ENCODE results near the gene ZGLP1.
"Not testable (repeated sequence)": the region's sequence is repeated elsewhere in the genome, so short reads cannot be mapped to it uniquely, and the experiment has no call there.

The ZGLP1 gene

DNA sequence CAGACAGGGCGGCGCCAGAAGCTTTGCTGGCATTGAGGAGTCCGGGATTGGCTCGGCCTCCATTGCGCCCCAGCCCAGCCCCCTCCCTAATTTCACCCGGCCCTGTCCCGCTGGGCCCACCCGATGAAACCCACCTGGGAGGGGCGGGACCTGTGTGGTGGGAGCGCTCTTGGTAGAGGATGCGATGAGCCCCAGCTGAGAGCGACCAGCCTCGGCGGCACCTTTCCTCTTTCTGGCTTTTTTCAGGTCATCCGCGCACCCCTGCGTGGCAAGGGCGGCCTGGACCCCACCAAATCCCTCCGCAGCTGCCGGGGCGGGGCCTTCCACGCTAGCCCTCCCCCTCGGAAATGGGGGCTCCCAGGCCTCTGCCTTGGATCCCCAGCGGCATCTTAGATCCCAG is at the start of gene ZGLP1:
Gene ZGLP1, minus strand, starts transcription at position 393 of the 400 bp plus-strand sequence.
- no peak for DNase-seq

DNA sequence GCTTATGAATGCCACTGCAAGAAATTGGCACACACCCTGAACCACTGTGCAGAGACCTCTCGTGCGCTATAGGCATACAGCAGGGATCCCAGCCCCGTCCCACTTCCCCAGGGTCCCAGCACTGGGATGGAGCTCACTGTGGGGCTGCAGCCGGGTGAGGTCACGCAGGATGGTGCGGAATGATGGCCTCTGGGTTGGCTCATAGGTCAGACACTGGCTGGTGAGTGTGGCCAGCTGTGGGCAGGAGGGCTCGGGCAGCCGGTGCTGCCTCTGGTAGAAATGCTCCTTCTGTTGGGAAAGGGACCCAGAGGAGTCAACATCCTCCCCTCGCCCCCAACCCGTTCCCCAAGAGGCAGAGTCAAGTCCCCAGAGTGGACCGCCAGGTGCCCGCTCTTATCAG is 46.8 kb upstream of the ZGLP1 start:
- no peak for DNase-seq

DNA sequence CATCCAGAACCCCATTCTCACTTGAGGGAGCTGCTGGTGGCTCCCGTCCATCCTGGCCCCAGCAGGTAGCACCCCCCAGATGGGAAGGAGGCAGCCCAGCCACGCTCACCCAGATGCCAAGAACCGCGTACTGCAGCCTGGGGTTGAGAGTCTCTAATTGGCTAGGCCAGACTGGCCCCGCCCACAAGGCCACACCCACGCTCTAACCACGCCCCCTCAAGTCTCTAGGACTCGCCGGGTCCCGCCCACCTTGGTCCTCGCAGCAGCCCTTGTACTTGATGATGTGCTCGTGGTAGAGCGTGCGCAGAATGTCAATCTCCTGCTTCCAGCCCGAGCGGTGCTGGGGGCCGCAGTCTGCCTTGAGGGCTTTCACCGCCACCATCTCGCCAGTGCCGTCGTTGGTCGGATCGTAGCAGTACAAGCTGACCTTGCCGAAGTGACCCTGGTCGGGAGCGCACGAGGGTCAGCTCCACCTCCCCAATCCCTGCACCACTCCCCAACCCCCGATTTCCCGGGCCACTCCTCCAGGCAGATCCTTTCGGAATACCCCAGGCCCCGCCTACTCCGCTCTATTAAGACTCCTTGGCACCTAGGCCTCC is 44.3 kb upstream of the ZGLP1 start:
- DNase-seq = no peak

DNA sequence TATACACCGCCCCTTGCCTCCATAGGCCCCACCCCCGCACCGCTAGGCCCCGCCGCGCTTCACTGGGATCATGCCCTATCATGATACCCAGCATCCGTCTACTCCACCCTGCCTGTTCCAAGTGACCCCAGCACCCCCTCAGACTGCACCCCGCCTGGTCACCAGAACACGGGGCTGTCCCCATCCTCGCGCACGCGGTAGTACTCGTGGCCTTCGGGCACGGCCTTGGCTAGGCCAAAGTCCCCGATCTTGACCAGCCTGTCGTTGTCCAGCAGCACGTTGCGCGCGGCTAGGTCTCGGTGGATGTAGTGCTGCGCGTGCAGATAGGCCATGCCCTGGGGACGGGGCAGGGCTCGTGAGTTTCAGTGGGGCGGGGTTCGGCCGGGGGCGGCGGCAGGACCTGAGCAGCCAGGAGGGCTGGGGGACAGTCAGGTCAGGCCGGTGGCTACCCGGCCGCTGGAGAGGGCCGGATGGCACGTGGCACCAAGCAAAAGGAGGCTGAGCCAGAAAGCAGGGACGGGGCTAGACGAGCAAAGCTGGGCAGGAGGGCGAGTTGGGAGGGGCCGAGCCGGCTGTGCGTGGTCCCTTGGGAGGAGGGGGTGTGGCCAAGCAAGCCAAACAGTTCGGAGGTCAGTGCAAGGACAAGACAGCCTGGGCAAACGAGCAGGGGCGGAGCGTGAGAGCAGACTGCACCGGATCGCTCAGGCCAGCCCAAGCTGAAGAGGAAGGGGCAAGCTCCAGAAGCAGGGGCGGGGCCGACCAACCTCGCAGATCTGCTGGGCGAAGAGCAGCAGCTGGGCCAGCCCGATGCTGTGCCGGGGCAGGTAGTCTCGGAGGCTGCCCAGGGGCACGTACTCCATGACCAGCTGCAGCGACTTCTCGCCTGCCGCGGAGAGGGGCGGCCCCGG is 43.4 kb upstream of the ZGLP1 start:
- DNase-seq = no peak

DNA sequence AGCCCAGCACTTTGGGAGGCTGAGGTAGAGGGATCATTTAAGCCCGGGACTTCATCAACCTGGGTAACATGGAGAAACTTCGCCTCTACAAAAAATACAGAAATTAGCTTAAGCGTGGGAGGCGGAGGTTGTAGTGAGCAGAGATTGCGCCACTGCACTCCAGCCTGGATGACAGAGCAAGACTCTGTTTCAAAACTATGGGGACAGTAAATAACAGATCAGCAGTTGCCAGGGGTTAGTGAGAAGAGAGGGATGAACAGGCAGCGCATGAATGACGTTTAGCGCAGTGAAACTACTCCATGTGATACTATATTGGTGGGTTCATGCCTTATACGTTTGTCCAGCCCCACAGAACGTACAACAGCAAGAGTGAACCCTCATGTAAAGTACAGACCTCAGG is 36.9 kb upstream of the ZGLP1 start:
- no peak for DNase-seq

DNA sequence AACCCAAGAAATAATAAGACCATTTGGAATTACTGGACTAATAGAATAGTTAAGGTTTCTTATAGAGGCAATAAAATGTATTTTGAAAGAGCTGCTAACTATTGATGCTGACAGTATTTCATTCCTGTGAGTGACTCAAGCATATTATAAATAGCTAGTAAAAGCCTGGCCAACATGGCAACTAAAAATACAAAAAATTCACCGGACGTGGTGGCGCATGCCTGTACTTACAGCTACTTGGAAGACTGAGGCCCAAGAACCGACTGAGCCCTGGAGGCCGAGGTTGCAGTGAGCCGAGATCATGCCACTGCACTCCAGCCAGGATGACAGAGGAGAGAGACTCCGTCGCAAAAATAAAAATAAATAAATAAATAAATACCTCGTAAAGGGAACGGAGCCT is 35.2 kb upstream of the ZGLP1 start:
- DNase-seq = no peak

DNA sequence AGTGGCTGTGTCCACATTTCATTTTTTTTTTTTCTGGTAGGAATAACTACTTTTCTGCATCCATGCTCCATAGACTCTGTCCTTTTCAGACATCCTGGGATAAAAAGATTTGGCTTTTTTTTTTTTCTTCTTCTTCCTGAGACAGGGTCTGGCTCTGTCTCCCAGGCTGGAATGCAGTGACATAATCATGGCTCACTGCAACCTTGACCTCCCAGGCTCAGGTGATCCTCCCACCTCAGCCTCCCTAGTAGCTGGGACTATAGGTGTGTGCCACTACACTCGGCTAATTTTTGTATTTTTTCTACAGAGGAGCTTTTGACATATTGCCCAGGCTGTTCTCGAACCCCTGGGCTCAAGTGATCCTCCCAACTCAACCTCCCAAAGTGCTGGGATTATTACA is 33.9 kb upstream of the ZGLP1 start:
- DNase-seq = no peak

DNA sequence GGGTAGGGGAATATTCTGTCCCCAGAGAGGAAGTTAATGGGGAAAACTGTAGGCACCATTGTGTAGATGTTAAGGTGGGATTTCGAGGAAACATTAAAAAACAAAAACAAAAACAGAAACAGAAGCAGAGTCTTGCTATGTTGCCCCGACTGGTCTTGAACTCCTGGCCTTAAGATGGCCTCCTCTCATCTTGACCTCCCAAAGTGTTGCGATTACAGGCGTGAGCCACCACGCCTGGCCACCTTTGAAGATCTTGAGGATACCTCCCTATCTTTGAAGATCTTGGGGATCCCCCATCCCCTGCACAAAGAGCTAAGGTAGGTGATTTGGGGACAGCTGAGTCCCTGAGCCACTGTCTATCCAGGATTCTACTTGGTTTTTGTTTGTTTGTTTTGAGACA is 30.4 kb upstream of the ZGLP1 start:
- DNase-seq = no peak

DNA sequence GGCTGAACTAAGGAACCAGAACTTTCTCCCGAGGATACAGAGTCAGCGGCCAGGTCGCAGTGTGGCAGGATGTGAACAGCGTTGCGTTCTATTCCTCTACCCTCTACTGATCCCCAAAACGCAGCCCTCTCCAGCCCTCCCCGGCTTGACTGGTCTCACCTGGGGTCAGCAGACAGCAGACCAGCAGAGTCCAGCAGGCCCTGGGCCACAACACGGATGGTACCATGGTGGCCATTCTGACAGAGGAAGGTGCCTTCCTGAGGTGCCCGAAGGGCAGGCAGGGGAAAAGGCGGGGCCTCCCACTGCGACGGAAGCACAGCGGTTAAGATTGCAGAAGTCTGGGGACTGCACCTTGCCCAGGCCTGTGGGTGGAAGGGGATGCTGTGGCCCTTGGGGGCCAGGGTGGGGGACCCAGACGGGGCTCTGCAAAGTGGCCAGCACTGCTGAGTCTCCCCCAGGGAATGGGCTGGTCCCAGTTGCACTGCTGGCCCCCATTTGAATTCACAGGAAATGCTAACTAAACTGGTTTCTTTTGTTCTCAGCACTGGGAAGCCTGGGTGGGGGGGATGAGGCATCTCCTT is 29.9 kb upstream of the ZGLP1 start, which contains the start of gene ICAM3:
Gene ICAM3, minus strand, starts transcription at position 245 of the 581 bp plus-strand sequence. Its CDS starts 10 bp downstream, at position 235.
- DNase-seq = no peak

DNA sequence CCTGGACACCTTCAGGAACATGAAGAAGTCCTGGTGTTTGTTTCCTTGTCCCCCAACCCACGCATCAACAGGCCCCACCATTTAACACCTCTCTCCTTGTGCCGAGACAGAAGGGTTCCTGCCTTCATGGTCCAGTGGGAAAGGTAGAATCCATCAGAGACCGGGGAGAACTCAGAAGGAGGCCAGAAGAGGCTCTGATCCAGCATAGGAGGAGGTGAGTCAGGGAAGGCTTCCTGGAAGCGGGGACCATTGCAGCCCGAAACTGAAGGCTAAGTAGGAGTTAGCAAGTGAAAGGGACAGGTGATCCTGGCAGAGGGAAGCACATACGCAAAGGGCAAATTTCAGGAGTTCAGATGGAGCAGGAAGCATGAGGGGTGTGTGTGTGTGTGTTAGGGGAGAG is 29.3 kb upstream of the ZGLP1 start:
- no peak for DNase-seq

DNA sequence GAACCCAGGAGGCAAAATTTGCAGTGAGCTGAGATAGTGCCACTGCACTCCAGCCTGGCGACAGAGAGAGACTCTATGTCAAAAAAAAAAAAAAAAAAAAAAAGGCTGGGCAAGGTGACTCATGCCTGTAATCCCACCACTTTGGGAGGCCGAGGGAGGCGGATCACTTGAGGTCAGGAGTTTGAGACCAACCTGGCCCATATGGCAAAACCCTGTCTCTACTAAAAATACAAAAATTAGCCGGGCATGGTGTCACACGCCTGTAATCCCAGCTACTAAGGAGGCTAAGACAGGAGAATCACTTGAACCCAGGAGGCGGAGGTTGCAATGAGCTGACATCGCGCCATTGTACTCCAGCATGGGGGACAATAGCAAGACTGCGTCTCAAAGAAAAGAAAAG is 27.1 kb upstream of the ZGLP1 start:
- not testable (repeated sequence) for DNase-seq

DNA sequence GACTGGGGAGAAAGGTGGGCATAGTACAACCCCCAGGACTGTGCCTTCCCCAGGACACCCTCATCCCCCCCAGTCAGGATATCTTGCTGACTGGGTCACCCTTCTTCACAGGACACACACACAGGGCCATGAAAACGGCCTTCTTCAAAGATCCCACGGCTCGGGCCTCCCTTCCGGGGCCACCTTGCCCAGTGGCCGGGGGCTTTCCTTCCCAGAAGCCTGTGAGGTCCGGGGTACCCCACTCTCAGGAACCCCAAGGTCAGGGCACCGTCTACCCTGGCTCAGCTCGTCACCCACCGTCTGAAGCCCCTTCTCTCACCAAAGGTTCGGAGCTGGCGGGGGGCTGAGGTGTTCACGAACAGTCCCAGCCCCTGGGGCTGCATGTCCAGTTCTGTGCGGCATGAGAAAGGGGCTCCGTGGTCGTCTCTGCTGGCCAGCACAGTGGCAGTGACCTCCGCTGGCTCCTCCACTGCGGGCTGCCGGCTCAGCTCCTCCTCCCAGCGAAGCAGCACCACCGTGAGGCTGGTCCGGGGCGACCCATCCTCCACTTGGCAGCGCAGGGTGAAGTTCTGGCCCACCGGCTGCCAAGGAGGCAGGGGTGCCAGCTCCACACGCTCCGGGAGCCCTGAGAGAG is 25.9 kb upstream of the ZGLP1 start:
- DNase-seq = no peak

DNA sequence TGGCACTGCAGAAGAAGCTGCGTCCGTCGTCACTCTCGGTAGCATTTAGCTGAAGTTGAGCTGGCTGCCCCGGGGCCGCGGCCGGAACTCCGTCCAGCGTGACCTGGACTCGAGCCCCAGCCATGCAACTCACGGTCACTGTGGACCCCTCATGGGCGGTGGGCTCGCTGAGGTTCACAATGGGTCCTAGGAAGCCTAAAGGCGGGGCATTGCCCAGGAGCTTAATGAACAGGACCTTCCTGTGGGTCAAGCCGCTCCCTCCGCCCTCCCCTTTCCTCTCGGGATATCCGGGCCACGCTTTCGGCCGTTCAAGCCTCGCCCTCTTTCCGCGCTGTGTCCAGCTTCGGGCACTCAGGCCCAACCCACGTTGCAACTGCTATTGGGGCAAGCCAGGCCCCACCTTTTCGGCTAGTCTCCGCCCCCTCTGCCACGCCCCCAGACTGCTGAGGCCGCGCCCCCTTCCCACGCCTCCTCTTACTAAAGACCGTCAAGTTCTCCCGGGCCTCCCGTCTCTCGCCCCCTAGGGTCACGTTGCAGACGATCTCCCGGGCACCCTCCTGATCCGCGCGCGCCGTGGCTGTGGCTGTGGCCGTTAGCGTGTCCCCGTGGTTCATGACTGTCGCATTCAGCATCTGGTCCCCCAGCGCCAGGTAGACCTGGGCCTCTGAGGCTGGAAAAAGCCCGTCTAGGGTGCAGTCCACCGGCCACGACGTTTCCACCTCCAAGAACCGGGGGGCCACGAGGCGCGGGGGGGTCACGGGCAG is 25.2 kb upstream of the ZGLP1 start:
- peak; percentile 37 for DNase-seq

DNA sequence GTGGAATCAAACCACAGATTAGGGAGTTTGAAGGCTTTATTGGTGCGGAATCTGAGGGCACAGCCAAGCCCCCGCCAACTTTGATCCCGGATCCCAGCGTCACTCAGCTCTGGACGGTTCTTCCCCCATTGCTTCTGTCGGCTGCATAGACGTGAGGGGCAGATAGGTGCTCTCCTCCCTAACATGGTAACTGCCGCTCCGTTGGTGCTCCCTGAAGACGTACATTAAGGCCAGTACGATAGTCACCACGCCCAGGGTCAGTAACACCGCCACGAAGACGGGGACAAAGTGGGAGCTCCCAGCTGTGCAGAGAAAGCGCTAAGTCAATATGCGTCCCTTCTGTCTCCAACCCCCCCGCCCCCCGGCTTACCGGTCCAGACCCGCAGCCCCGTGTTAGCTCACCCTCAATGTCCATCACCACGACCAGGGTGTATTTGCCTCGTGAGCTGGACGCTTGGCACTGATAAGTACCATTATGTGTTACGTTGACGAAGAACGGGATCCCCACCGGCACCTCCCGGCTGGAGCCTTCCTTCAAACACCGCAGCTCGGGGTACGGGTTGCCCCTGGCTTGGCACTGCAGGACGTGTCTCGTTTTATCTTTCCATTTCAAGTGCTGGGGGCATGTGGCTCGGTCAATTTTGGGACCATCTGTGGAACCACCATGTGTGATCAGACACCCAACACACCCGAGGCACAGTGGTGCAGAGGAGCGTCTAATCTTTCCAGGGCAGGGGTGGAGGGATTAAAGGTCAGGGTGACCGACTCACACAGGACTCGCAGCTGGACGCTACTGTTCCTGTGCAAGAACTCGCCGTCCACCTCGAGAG is 24.4 kb upstream of the ZGLP1 start:
- DNase-seq = no peak

DNA sequence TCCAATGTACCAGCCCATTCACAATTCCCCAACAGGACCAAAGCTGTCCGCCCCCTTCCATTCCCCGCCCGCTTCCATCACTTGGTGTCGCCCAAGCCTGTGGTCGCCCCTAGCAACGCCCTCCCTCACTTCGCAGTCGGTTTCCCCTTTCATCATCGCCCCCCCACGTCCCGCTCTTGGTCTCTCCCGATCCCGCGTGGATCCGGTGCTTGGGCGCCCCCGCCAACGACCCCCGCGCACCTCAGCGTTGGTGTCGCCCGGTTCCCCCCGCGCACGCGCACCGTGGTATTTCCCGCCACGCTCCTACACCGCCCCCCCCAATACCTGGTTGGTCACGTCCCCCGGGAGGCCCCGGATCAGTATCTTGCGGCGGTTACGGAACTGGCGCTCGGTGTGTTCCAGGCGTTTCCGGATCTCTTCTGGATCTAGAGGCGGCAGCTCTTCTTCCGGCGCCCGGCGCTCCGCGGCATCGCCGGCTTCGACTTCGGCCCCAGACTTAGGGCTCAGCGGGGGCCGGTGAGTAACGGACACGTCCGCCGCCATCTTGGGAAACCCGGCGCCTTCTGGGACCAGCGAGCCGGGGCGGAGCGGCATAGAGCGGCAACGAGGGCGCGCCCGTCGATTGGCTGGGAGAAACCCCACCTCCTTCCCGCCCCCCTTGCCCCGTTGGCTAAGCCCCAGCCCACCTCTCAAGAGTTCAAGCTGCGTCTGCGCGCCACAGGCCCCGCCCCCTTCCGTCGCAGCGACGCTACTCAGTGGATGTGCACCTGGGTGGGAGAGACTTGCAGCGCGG is 23.5 kb upstream of the ZGLP1 start, which contains the start of gene RAVER1:
Gene RAVER1, minus strand, starts transcription at position 565 of the 793 bp plus-strand sequence. Its CDS starts 22 bp downstream, at position 543.
- peak; percentile 84 for DNase-seq

DNA sequence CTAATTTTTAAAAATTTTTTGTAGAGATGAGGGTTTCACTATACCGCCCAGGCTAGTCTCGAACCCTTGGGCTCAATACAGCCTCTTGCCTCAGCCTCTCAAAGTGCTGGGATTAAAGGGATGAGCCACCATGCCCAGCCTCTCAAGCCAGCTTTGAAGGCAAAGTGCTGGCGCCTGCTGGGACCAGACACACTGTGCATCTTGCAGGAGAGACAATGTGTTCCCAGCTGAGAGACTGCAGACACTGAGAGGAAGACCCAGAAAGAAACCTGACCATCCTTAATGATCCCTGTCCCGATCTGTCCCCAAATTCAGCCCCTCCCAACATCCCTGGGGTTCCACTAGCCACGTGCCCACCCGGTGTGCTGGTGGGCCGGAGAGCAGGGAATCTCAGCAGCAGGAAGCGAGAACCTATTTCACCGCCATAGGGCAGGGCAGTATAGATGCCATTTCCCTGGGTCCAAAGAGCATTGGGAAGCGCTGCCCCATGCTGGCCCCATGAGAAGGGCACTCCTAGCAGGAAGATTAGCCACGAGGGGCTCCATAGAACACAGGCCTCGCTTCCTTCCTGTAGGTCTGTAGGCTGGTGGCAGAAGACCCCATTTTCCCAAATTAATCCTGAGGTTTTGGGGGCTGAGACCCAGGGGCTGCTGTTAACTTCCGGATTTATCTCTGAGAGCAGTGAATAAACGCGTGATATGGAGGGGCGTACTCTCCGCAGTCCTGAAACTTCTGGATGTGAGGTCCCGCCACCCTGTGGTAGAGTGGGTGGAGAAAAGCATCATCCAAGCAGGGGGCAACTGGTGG is 22.7 kb upstream of the ZGLP1 start:
- no peak for DNase-seq

DNA sequence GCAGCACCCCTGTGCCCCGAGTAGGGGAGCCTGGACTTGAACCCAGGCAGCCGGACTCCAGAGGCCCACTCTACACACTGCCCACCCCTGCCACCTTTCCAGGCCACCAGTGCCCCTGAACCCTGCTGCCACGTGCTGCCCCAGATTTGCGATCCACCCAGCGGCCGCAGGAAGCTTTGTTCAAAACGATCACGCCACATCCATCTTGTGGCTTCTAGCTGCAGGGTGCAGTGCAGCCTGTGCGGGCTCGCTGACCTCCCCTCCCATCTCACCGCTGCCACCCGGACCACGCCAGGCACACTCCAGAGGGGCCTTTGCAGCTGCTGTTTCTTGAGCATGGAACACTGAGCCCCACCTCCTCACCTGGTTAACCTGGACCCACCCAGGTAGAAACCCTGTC is 19.9 kb upstream of the ZGLP1 start:
- DNase-seq = no peak

DNA sequence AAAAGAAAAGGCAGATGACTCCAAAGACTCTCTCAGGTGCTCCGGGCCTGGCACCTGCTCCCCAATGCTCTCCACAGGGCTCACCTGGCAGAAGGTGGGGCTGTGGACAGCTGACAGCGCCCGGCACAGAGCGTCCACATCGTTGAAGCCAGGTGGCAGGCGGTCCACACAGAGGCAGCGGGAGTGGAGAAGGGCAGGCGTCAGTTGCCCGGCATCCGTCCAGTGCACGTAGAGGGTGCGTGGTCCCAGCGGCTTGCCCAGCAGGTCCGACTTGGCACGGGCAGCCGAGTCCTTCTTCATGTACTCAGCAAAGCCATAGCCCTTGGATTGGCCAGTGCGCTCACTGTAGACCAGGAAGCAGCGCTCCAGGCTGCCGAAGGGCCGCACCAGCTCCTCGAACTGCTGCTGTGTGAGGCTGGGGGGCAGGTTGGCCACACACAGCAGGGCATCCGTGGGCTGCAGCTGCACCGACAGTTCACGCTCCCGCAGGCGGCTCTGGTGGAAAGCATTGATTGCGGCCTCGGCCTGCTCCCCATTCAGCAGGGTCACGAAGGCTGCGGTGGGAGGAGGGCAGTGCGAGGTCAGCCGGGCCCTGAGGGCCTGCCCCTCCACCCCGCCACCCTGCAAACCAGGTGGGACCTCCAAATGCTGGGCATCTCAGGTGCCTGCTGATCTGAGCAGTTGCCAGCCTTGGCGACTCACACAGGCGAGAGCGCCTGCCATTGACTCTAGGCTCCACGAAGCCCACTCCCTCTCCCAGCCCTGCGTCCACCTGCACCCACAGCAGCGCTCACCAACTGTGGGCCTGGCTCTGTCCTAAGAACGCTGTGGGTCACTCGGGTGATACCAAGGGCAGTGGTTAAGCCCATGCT is 19.2 kb upstream of the ZGLP1 start:
- DNase-seq = no peak

DNA sequence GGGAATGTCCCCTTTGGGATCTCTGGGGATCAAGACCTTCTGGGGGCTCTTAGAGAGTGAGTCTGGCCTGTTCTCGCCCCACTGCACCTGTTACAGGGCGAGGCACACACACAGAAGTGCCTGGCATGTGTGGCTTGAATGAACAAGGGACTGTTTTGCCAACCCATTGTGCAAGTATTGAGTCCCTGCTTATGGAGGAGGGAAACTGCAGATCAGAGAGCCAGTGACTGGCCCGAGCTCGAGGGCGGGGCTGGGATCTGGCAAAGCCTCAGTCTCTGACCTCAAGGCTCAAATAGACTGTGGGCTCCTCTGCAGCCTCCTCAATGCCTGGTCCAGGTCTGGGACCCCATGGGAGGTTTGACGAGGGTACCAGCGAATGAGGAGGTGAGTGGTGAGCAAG is 18.2 kb upstream of the ZGLP1 start:
- DNase-seq = no peak
